GM23338 (cell line): ENCODE measurements around the gene TJAP1. TPM values are rescaled to one million over a fixed set of nuclear protein-coding genes. Genes with fewer than 3 reads are reported as not detected.

Source experiments
- ATAC-seq: fragments of 200-7000 bp; cut with Tn5 transposase; 3 replicates; pipeline ENCODE4 v1.9.1; 2020
- DNase-seq: peaks from one replicate; pipeline ENCODE4 v3.0.0-alpha.2; 2015; ENCODE audit warnings: low spot score
- H2AFZ ChIP-seq: fragments of 200-600 bp; sonication (generic); 2 replicates; pipeline ENCODE4 v1.8.0; 2016; ENCODE audit warnings: antibody characterized with exemption, mild to moderate bottlenecking, moderate library complexity
- H3F3A ChIP-seq: fragments of 200-600 bp; sonication (generic); replicated peaks from 2 replicates; pipeline ENCODE4 v1.8.0; 2017; ENCODE audit warnings: antibody characterized with exemption, mixed run types, low read depth
- H3K27ac ChIP-seq: fragments of 200-600 bp; sonication (generic); 2 replicates; pipeline ENCODE4 v1.6.1; 2016; ENCODE audit warnings: low read depth
- H3K27me3 ChIP-seq: fragments of 200-600 bp; sonication (generic); 2 replicates; pipeline ENCODE4 v1.8.0; 2016; ENCODE audit warnings: mild to moderate bottlenecking, mixed run types, moderate library complexity; ENCODE audit not compliant: insufficient read depth
- H3K36me3 ChIP-seq: fragments of 200-600 bp; sonication (generic); 2 replicates; pipeline ENCODE4 v1.8.0; 2016; ENCODE audit warnings: mild to moderate bottlenecking; ENCODE audit not compliant: insufficient read depth
- H3K4me1 ChIP-seq: fragments of 200-600 bp; sonication (generic); 2 replicates; pipeline ENCODE4 v1.8.0; 2016; ENCODE audit warnings: mild to moderate bottlenecking, moderate library complexity; ENCODE audit not compliant: insufficient read depth
- H3K4me2 ChIP-seq: fragments of 200-600 bp; sonication (generic); 2 replicates; pipeline ENCODE4 v1.7.1; 2017; ENCODE audit warnings: mixed run types
- H3K4me3 ChIP-seq: fragments of 200-600 bp; sonication (generic); 2 replicates; pipeline ENCODE4 v1.6.1; 2016; ENCODE audit warnings: mixed run types
- H3K79me2 ChIP-seq: fragments of 200-600 bp; sonication (generic); replicated peaks from 2 replicates; pipeline ENCODE4 v1.8.0; 2017; ENCODE audit warnings: mild to moderate bottlenecking; ENCODE audit not compliant: insufficient read depth
- H3K9me2 ChIP-seq: fragments of 200-600 bp; sonication (generic); 2 replicates; pipeline ENCODE4 v1.8.0; 2017; ENCODE audit not compliant: insufficient read depth
- H4K20me1 ChIP-seq: fragments of 200-600 bp; sonication (generic); replicated peaks from 2 replicates; pipeline ENCODE4 v1.8.0; 2017; ENCODE audit warnings: mild to moderate bottlenecking; ENCODE audit not compliant: insufficient read depth
- H3K27ac Mint-ChIP-seq: 2 replicates; pipeline ENCODE4 v1.8.0; 2020; ENCODE audit warnings: inconsistent platforms, mild to moderate bottlenecking, moderate library complexity, mixed read lengths
- H3K27me3 Mint-ChIP-seq: 3 replicates; pipeline ENCODE4 v1.8.0; 2022; ENCODE audit warnings: low read depth, mild to moderate bottlenecking, moderate library complexity, mixed read lengths, inconsistent platforms; ENCODE audit not compliant: insufficient read depth, poor library complexity
- H3K36me3 Mint-ChIP-seq: 3 replicates; pipeline ENCODE4 v1.8.0; 2021; ENCODE audit warnings: low read depth, mild to moderate bottlenecking, inconsistent platforms, moderate library complexity, mixed read lengths
- H3K4me1 Mint-ChIP-seq: 3 replicates; pipeline ENCODE4 v1.8.0; 2020; ENCODE audit warnings: mild to moderate bottlenecking, inconsistent platforms, mixed read lengths
- H3K4me3 Mint-ChIP-seq: 3 replicates; pipeline ENCODE4 v1.8.0; 2021; ENCODE audit warnings: moderate library complexity, mild to moderate bottlenecking, inconsistent platforms, mixed read lengths
- H3K9me3 Mint-ChIP-seq: 3 replicates; pipeline ENCODE4 v1.8.0; 2020; ENCODE audit warnings: moderate library complexity, mild to moderate bottlenecking, inconsistent platforms, mixed read lengths
- CREB1 ChIP-seq: fragments of 250-450 bp; sonication (Bioruptor Pico); IDR thresholded peaks from 2 replicates; pipeline ENCODE4 v1.5.0; 2020; ENCODE audit warnings: low read depth, mild to moderate bottlenecking, moderate library complexity
- CTCF ChIP-seq, 2 experiments: fragments of 200-600 bp in 1 of 2; sonication (generic) in 1 of 2; conservative IDR thresholded peaks; 2 replicates each; pipeline versions ENCODE4 v1.5.1 to v1.6.1; 2016 to 2017; ENCODE audit warnings: antibody characterized with exemption in 2 of 2, low read depth in 2 of 2, mild to moderate bottlenecking in 2 of 2, moderate library complexity in 1 of 2
- EZH2phosphoT487 ChIP-seq: fragments of 200-600 bp; sonication (generic); IDR thresholded peaks from one replicate; pipeline ENCODE4 v1.8.1; 2018; ENCODE audit warnings: antibody characterized with exemption; ENCODE audit not compliant: unreplicated experiment
- JUNB ChIP-seq: IDR thresholded peaks from one replicate; pipeline ENCODE4 v1.6.1; 2016; ENCODE audit warnings: antibody characterized with exemption; ENCODE audit not compliant: unreplicated experiment
- POLR2AphosphoS5 ChIP-seq: IDR thresholded peaks from 2 replicates; pipeline ENCODE4 v1.6.1; 2016; ENCODE audit warnings: antibody characterized with exemption, low read depth
- REST ChIP-seq: IDR thresholded peaks from one replicate; pipeline ENCODE4 v1.6.1; 2018; ENCODE audit warnings: antibody characterized with exemption; ENCODE audit not compliant: unreplicated experiment
- STAT1 ChIP-seq: IDR thresholded peaks from one replicate; pipeline ENCODE4 v1.6.1; 2016; ENCODE audit warnings: antibody characterized with exemption; ENCODE audit not compliant: unreplicated experiment
- ZNF462 ChIP-seq: fragments of 250-450 bp; sonication (Bioruptor Pico); IDR thresholded peaks from 2 replicates; pipeline ENCODE4 v1.5.0; 2020; ENCODE audit warnings: mild to moderate bottlenecking, moderate library complexity
- polyA plus RNA-seq: library from polyadenylated mRNA; unstranded; fragments of >200 nt; fragmentation: Nextera tagmentation; extraction: Ambion mirVana; gene quantifications from 2 replicates; pipeline ENCODE4 v1.2.1, GENCODE V29; 2016
- total RNA-seq: library from RNA; depleted of rRNA; stranded (reverse); fragments of >200 nt; shearing (Covaris generic); gene quantifications from 2 replicates; pipeline ENCODE4 v1.2.3, GENCODE V29; 2014

Gene TJAP1
- total and polyA plus RNA-seq, 2 experiments from 2014 or later, result 17.6 to 34.3 TPM

GRCh38 chr6:43435682-43436437 lies 41.5 kb upstream of the TJAP1 start:
- Histone ChIP-seq H3K27me3 (no peaks in the 10 kb centered on the region), H3K4me3 (no peak overlapping the region), H3K9me2 (no peaks in the 10 kb centered on the region), H3K36me3 (no peaks in the 10 kb centered on the region), H3K79me2 (0 out of 2 replicates have a peak, but pooled peaks cover under 1% of the 10 kb centered on the region), H3K4me1 (no peaks in the 10 kb centered on the region), H3K27ac (no peak overlapping the region), H4K20me1 (no peaks in the 10 kb centered on the region), H3K4me2 (no peak overlapping the region), H3F3A (no peaks in the 10 kb centered on the region), H2AFZ (no peak overlapping the region)
- Mint-ChIP-seq H3K4me3 (no peak overlapping the region), H3K27me3 (peaks cover 7% of the 10 kb centered on the region), H3K27ac (no peak overlapping the region), H3K36me3 (peaks cover 3% of the 10 kb centered on the region; the same call in 2 of the 3 replicates), H3K9me3 (no peaks in the 10 kb centered on the region), H3K4me1 (no peaks in the 10 kb centered on the region; the same call in 2 of the 3 replicates)
- DNase-seq, result no peak
- no peak for TF ChIP-seq STAT1
- no peak for ATAC-seq

GRCh38 chr6:43436577-43437282 lies 40.6 kb upstream of the TJAP1 start:
- Histone ChIP-seq H3K4me1 (no peaks in the 10 kb centered on the region), H4K20me1 (no peaks in the 10 kb centered on the region), H3F3A (no peaks in the 10 kb centered on the region), H2AFZ (no peak overlapping the region), H3K79me2 (no peaks in the 10 kb centered on the region), H3K27ac (no peak overlapping the region), H3K27me3 (no peaks in the 10 kb centered on the region), H3K4me3 (no peak overlapping the region), H3K36me3 (no peaks in the 10 kb centered on the region), H3K4me2 (no peak overlapping the region), H3K9me2 (no peaks in the 10 kb centered on the region)
- H3K27ac Mint-ChIP-seq, result no peak overlapping the region
- no peaks in the 10 kb centered on the region for H3K9me3 Mint-ChIP-seq
- no peak for TF ChIP-seq JUNB
- no peak for TF ChIP-seq CTCF (conservative IDR thresholded peaks at IDR 0.05; ENCODE audit: low read depth in 2 of 2)
- TF ChIP-seq REST, result no peak
- no peak for TF ChIP-seq CREB1 (CRISPR knock-in tag)
- TF ChIP-seq ZNF462 (CRISPR knock-in tag), result no peak
- no peak for TF ChIP-seq EZH2phosphoT487
- TF ChIP-seq POLR2AphosphoS5, result no peak
- H3K36me3 Mint-ChIP-seq, result peaks cover 2% of the 10 kb centered on the region; the same call in 2 of the 3 replicates
- DNase-seq (no peak), ATAC-seq (no peak)
- H3K27me3 Mint-ChIP-seq, result peaks cover 7% of the 10 kb centered on the region
- H3K4me3 Mint-ChIP-seq, result no peak overlapping the region
- no peaks in the 10 kb centered on the region; the same call in 2 of the 3 replicates for H3K4me1 Mint-ChIP-seq
